Activated CD4-positive, alpha-beta T cell treated with anti-CD3 and anti-CD28 coated beads for 36 hours (primary cell): Measurements from ENCODE around the gene RIMBP2. TPM values are rescaled to one million over a fixed set of nuclear protein-coding genes. Genes with fewer than 3 reads are reported as not detected.

Experiments
- ATAC-seq: fragments of 200-7000 bp; cut with Tn5 transposase; one replicate; pipeline ENCODE4 v1.10.0; 2021; ENCODE audit warnings: mild to moderate bottlenecking, moderate library complexity
- CTCF ChIA-PET: fragments of 350-600 bp; sonication (Branson Sonifier 250); formaldehyde crosslinking; loops from one replicate; lab custom pipeline; 2021; ENCODE audit warnings: antibody characterized with exemption; lab: Charles Lee
- POLR2A ChIA-PET: fragments of 350-600 bp; sonication (Branson Sonifier 250); formaldehyde crosslinking; loops from one replicate; lab custom pipeline; 2021; ENCODE audit warnings: antibody characterized with exemption, inconsistent platforms; lab: Charles Lee
- DNase-seq: peaks from one replicate; pipeline ENCODE4 v3.0.0-alpha.2; 2020
- H3K27ac Mint-ChIP-seq: one replicate; pipeline ENCODE4 v1.8.0; 2021; ENCODE audit warnings: mixed read lengths
- H3K27me3 Mint-ChIP-seq: one replicate; pipeline ENCODE4 v1.8.0; 2021; ENCODE audit warnings: mixed read lengths
- H3K36me3 Mint-ChIP-seq: one replicate; pipeline ENCODE4 v1.8.0; 2021; ENCODE audit warnings: low read depth, mixed read lengths
- H3K4me1 Mint-ChIP-seq: one replicate; pipeline ENCODE4 v1.8.0; 2021; ENCODE audit warnings: mixed read lengths
- H3K4me3 Mint-ChIP-seq: one replicate; pipeline ENCODE4 v1.8.0; 2021; ENCODE audit warnings: mild to moderate bottlenecking, moderate library complexity, mixed read lengths
- H3K9me3 Mint-ChIP-seq: one replicate; pipeline ENCODE4 v1.8.0; 2021; ENCODE audit warnings: low read depth, mixed read lengths
- intact Hi-C, 2 experiments: fragments of 100-400 bp; cut with DNase I in 1 of 2; cut with micrococcal nuclease in 1 of 2; formaldehyde crosslinking; loops; one replicate each; pipeline versions ENCODE4 v1.14.2 to v1.15.1; 2022 to 2024; cut with DNase I, micrococcal nuclease
- total RNA-seq, 2 experiments: library from RNA; stranded (reverse); gene quantifications; one replicate each; pipeline ENCODE4 v1.2.3, GENCODE V29; 2021

The RIMBP2 gene
- total RNA-seq, 2 experiments from 2014 or later, result not detected

GRCh38 chr12:130571734-130572133 lies 144.4 kb downstream of the RIMBP2 start:
- DNase-seq (no peak), ATAC-seq (no peak)
- no peaks in the 10 kb centered on the region for H3K4me1 Mint-ChIP-seq
- ChIA-PET CTCF (no interaction called here), POLR2A (no interaction called here)
- no peaks in the 10 kb centered on the region for H3K27me3 Mint-ChIP-seq
- H3K27ac Mint-ChIP-seq, result no peak overlapping the region
- intact Hi-C loops, result no loop called here
- peaks cover 1% of the 10 kb centered on the region for H3K9me3 Mint-ChIP-seq
- no peak overlapping the region for H3K4me3 Mint-ChIP-seq
- H3K36me3 Mint-ChIP-seq, result no peaks in the 10 kb centered on the region

GRCh38 chr12:130571089-130571488 lies 145.0 kb downstream of the RIMBP2 start:
- no peaks in the 10 kb centered on the region for H3K36me3 Mint-ChIP-seq
- intact Hi-C loops, result no loop called here
- H3K4me3 Mint-ChIP-seq, result no peak overlapping the region
- DNase-seq (peak; percentile 28), ATAC-seq (peak; percentile 61)
- no peaks in the 10 kb centered on the region for H3K27me3 Mint-ChIP-seq
- no peaks in the 10 kb centered on the region for H3K4me1 Mint-ChIP-seq
- H3K9me3 Mint-ChIP-seq, result peaks cover 2% of the 10 kb centered on the region
- CTCF ChIA-PET, result no interaction called here
- H3K27ac Mint-ChIP-seq, result no peak overlapping the region
- POLR2A ChIA-PET, result no interaction called here

- POLR2A ChIA-PET, result no interaction called here
- Mint-ChIP-seq H3K9me3 (peaks cover 7% of the 10 kb centered on the region), H3K36me3 (no peaks in the 10 kb centered on the region), H3K4me3 (no peak overlapping the region), H3K27me3 (no peaks in the 10 kb centered on the region), H3K27ac (no peak overlapping the region), H3K4me1 (no peaks in the 10 kb centered on the region)
- DNase-seq (no peak), ATAC-seq (no peak)
- intact Hi-C loops, result no loop called here
- CTCF ChIA-PET, result no interaction called here
Observed at GRCh38 chr12:130569521-130569920, 146.6 kb downstream of the RIMBP2 start.

- CTCF ChIA-PET, result no interaction called here
- Mint-ChIP-seq H3K4me3 (no peak overlapping the region), H3K27me3 (no peaks in the 10 kb centered on the region), H3K9me3 (peaks cover 7% of the 10 kb centered on the region), H3K4me1 (no peaks in the 10 kb centered on the region), H3K36me3 (no peaks in the 10 kb centered on the region), H3K27ac (no peak overlapping the region)
- DNase-seq (no peak), ATAC-seq (no peak)
- intact Hi-C loops, result no loop called here
- POLR2A ChIA-PET, result no interaction called here
Observed at GRCh38 chr12:130568501-130568900, 147.6 kb downstream of the RIMBP2 start.

GRCh38 chr12:130568041-130568440 lies 148.1 kb downstream of the RIMBP2 start:
- no peaks in the 10 kb centered on the region for H3K36me3 Mint-ChIP-seq
- ATAC-seq (no peak), DNase-seq (no peak)
- no peak overlapping the region for H3K27ac Mint-ChIP-seq
- ChIA-PET POLR2A (no interaction called here), CTCF (no interaction called here)
- no peak overlapping the region for H3K4me3 Mint-ChIP-seq
- no peaks in the 10 kb centered on the region for H3K4me1 Mint-ChIP-seq
- intact Hi-C loops, result no loop called here
- H3K9me3 Mint-ChIP-seq, result peaks cover 7% of the 10 kb centered on the region
- H3K27me3 Mint-ChIP-seq, result no peaks in the 10 kb centered on the region

- intact Hi-C loops, result no loop called here
Observed at GRCh38 chr12:130566446-130567155, 149.5 kb downstream of the RIMBP2 start.

GRCh38 chr12:130565189-130565588 lies 150.9 kb downstream of the RIMBP2 start:
- CTCF ChIA-PET, result no interaction called here
- no peak overlapping the region for H3K27ac Mint-ChIP-seq
- DNase-seq (no peak), ATAC-seq (no peak)
- peaks cover 7% of the 10 kb centered on the region for H3K9me3 Mint-ChIP-seq
- no peaks in the 10 kb centered on the region for H3K36me3 Mint-ChIP-seq
- H3K27me3 Mint-ChIP-seq, result no peaks in the 10 kb centered on the region
- intact Hi-C loops, result no loop called here
- no peaks in the 10 kb centered on the region for H3K4me1 Mint-ChIP-seq
- POLR2A ChIA-PET, result no interaction called here
- H3K4me3 Mint-ChIP-seq, result no peak overlapping the region

More at GRCh38 chr12:130566446-130567155, 149.5 kb downstream of the RIMBP2 start:
- Mint-ChIP-seq H3K27ac (no peak overlapping the region), H3K9me3 (peaks cover 7% of the 10 kb centered on the region), H3K27me3 (no peaks in the 10 kb centered on the region), H3K36me3 (no peaks in the 10 kb centered on the region), H3K4me3 (no peak overlapping the region), H3K4me1 (no peaks in the 10 kb centered on the region)
- DNase-seq (no peak), ATAC-seq (no peak)
- POLR2A ChIA-PET, result no interaction called here
- CTCF ChIA-PET, result no interaction called here

- Mint-ChIP-seq H3K27me3 (no peaks in the 10 kb centered on the region), H3K36me3 (no peaks in the 10 kb centered on the region), H3K4me1 (no peaks in the 10 kb centered on the region), H3K9me3 (peaks cover 7% of the 10 kb centered on the region), H3K4me3 (no peak overlapping the region), H3K27ac (no peak overlapping the region)
- ATAC-seq (no peak), DNase-seq (no peak)
- intact Hi-C loops, result no loop called here
- POLR2A ChIA-PET, result no interaction called here
- CTCF ChIA-PET, result no interaction called here
Observed at GRCh38 chr12:130563323-130563722, 152.8 kb downstream of the RIMBP2 start.

- H3K27ac Mint-ChIP-seq, result no peak overlapping the region
- CTCF ChIA-PET, result no interaction called here
- H3K4me3 Mint-ChIP-seq, result no peak overlapping the region
- no peaks in the 10 kb centered on the region for H3K27me3 Mint-ChIP-seq
- peaks cover 7% of the 10 kb centered on the region for H3K9me3 Mint-ChIP-seq
- no peaks in the 10 kb centered on the region for H3K36me3 Mint-ChIP-seq
- intact Hi-C loops, result no loop called here
- no peaks in the 10 kb centered on the region for H3K4me1 Mint-ChIP-seq
- POLR2A ChIA-PET, result no interaction called here
- ATAC-seq, result no peak
- no peak for DNase-seq
Observed at GRCh38 chr12:130562716-130563115, 153.4 kb downstream of the RIMBP2 start.

GRCh38 chr12:130560321-130560720 lies 155.8 kb downstream of the RIMBP2 start:
- H3K4me3 Mint-ChIP-seq, result no peak overlapping the region
- H3K4me1 Mint-ChIP-seq, result no peaks in the 10 kb centered on the region
- CTCF ChIA-PET, result no interaction called here
- peaks cover 1% of the 10 kb centered on the region for H3K9me3 Mint-ChIP-seq
- intact Hi-C loops, result no loop called here
- no peaks in the 10 kb centered on the region for H3K36me3 Mint-ChIP-seq
- POLR2A ChIA-PET, result no interaction called here
- peaks cover 2% of the 10 kb centered on the region for H3K27me3 Mint-ChIP-seq
- H3K27ac Mint-ChIP-seq, result no peak overlapping the region
- ATAC-seq, result no peak
- no peak for DNase-seq

- no peak overlapping the region for H3K27ac Mint-ChIP-seq
- no peak for DNase-seq
- ChIA-PET CTCF (no interaction called here), POLR2A (no interaction called here)
- no peak overlapping the region for H3K4me3 Mint-ChIP-seq
- intact Hi-C loops, result no loop called here
- no peaks in the 10 kb centered on the region for H3K4me1 Mint-ChIP-seq
- H3K9me3 Mint-ChIP-seq, result no peaks in the 10 kb centered on the region
- H3K27me3 Mint-ChIP-seq, result peaks cover 2% of the 10 kb centered on the region
- no peak for ATAC-seq
- no peaks in the 10 kb centered on the region for H3K36me3 Mint-ChIP-seq
Observed at GRCh38 chr12:130559806-130560205, 156.3 kb downstream of the RIMBP2 start.

GRCh38 chr12:130557886-130558765 lies 158.0 kb downstream of the RIMBP2 start:
- ChIA-PET CTCF (interaction anchor here (0.6 kb wide), 1 partner anchor 345 kb away, joined by 3 read pairs; no protein-coding TSS in a partner anchor), POLR2A (no interaction called here)
- H3K27ac Mint-ChIP-seq, result no peak overlapping the region
- no peak overlapping the region for H3K4me3 Mint-ChIP-seq
- H3K27me3 Mint-ChIP-seq, result peaks cover 2% of the 10 kb centered on the region
- ATAC-seq (no peak), DNase-seq (no peak)
- H3K36me3 Mint-ChIP-seq, result no peaks in the 10 kb centered on the region
- no peaks in the 10 kb centered on the region for H3K9me3 Mint-ChIP-seq
- H3K4me1 Mint-ChIP-seq, result no peaks in the 10 kb centered on the region
- intact Hi-C loops, result no loop called here
